IPS-18a (cell line): ENCODE measurements around the gene PREX1.
"Not testable (repeated sequence)": the region's sequence is repeated elsewhere in the genome, so short reads cannot be mapped to it uniquely, and the experiment has no call there.

Source experiments
- H3K27ac ChIP-seq: one replicate; pipeline ENCODE4 v1.5.1; 2013; ENCODE audit warnings: low read length
- H3K27me3 ChIP-seq: one replicate; pipeline ENCODE4 v1.6.1; 2013; ENCODE audit warnings: mild to moderate bottlenecking, low read length; ENCODE audit not compliant: control insufficient read depth, insufficient read depth
- H3K36me3 ChIP-seq: one replicate; pipeline ENCODE4 v1.6.1; 2013; ENCODE audit warnings: low read depth, low read length; ENCODE audit not compliant: control insufficient read depth
- H3K4me1 ChIP-seq: one replicate; pipeline ENCODE4 v1.6.1; 2013; ENCODE audit warnings: low read depth, low read length; ENCODE audit not compliant: control insufficient read depth
- H3K4me3 ChIP-seq: one replicate; pipeline ENCODE4 v1.5.1; 2013; ENCODE audit warnings: low read length
- H3K9ac ChIP-seq: one replicate; pipeline ENCODE4 v1.6.1; 2013; ENCODE audit warnings: mild to moderate bottlenecking, low read length, moderate library complexity
- H3K9me3 ChIP-seq: one replicate; pipeline ENCODE4 v1.6.1; 2013; ENCODE audit warnings: low read depth, low read length; ENCODE audit not compliant: control insufficient read depth

PREX1 gene, protein sequence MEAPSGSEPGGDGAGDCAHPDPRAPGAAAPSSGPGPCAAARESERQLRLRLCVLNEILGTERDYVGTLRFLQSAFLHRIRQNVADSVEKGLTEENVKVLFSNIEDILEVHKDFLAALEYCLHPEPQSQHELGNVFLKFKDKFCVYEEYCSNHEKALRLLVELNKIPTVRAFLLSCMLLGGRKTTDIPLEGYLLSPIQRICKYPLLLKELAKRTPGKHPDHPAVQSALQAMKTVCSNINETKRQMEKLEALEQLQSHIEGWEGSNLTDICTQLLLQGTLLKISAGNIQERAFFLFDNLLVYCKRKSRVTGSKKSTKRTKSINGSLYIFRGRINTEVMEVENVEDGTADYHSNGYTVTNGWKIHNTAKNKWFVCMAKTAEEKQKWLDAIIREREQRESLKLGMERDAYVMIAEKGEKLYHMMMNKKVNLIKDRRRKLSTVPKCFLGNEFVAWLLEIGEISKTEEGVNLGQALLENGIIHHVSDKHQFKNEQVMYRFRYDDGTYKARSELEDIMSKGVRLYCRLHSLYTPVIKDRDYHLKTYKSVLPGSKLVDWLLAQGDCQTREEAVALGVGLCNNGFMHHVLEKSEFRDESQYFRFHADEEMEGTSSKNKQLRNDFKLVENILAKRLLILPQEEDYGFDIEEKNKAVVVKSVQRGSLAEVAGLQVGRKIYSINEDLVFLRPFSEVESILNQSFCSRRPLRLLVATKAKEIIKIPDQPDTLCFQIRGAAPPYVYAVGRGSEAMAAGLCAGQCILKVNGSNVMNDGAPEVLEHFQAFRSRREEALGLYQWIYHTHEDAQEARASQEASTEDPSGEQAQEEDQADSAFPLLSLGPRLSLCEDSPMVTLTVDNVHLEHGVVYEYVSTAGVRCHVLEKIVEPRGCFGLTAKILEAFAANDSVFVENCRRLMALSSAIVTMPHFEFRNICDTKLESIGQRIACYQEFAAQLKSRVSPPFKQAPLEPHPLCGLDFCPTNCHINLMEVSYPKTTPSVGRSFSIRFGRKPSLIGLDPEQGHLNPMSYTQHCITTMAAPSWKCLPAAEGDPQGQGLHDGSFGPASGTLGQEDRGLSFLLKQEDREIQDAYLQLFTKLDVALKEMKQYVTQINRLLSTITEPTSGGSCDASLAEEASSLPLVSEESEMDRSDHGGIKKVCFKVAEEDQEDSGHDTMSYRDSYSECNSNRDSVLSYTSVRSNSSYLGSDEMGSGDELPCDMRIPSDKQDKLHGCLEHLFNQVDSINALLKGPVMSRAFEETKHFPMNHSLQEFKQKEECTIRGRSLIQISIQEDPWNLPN (N-terminal part only)

GRCh38 chr20:48827855-48828733 lies at the start of gene PREX1:
Gene PREX1 (minus strand): TSS chr20:48827999. CDS start chr20:48827860, 139 bp downstream.
- H3K27ac ChIP-seq = no peak within 1 kb of the TSS
- peak within 1 kb of the TSS; percentile 41 for H3K9ac ChIP-seq
- peak within 1 kb of the TSS; percentile 64 for H3K4me3 ChIP-seq
- H3K9me3 ChIP-seq = no peaks in the 10 kb centered on the region
- H3K27me3 ChIP-seq = peaks cover 43% of the 10 kb centered on the region
- no peaks in the 10 kb centered on the region for H3K36me3 ChIP-seq
- peaks cover 14% of the 10 kb centered on the region for H3K4me1 ChIP-seq

DNA sequence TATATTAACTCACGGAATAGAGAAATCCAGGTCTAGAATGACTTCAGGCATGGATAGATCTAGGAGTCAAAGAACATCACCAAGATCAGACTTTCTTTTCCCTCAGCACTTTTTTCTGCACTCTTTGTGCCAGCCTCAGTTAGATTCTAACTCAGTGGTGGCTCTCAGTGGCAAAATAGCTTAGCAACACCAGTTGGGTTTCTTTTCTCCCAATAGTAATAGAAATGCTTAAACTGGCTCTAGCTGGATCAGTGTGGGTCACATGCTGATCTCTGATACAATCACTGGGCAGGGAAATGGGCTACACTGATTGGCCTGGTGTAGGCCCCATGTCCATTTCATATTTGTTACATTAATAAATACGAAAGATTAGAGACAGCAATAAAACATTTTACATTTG lies 49.5 kb upstream of the PREX1 start:
- Histone ChIP-seq H3K4me1 (no peaks in the 10 kb centered on the region), H3K4me3 (no peak overlapping the region), H3K27ac (no peak overlapping the region), H3K36me3 (no peaks in the 10 kb centered on the region), H3K9me3 (no peaks in the 10 kb centered on the region), H3K27me3 (no peaks in the 10 kb centered on the region), H3K9ac (no peak overlapping the region)

GRCh38 chr20:48875914-48876240 lies 48.1 kb upstream of the PREX1 start:
- Histone ChIP-seq H3K4me3 (no peak overlapping the region), H3K4me1 (no peaks in the 10 kb centered on the region), H3K36me3 (no peaks in the 10 kb centered on the region), H3K27ac (no peak overlapping the region), H3K9me3 (no peaks in the 10 kb centered on the region), H3K27me3 (no peaks in the 10 kb centered on the region), H3K9ac (no peak overlapping the region)

DNA sequence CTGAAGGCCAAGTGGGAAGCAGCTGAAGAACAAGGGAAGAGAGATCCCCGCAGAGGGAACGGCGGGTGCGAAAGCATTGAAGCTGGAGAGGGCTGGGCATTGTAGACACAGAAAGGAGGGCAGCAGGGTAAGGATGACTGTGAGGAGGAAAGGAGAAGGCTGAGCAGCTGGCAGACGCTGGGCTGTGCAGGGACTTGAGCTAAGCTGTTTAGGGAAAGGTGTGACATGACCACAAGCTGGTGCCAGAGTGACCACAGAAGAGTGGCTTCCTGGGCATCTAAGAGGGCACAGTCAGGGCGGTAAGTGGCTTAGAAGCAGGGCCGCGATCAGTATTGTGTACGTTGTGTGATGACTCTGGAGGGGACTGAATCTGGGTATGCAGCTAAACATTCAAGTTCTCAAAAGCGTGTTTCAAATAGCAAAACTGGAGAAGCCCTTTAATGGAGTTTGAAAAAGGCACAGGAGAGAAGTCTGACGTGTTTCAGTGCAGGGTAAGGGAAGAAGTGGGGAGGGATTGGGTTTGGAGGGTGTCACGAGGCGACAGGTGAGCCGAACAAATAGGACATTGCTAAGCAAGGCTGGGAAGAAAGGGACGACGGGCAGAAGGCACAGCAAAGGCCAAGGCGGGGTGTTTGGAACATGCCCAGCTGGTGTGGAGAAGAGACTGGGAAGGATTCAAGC lies 47.6 kb upstream of the PREX1 start:
- Histone ChIP-seq H3K4me3 (no peak overlapping the region), H3K9ac (no peak overlapping the region)

GRCh38 chr20:48869442-48869841 lies 41.6 kb upstream of the PREX1 start:
- H3K4me3 ChIP-seq, H3K27me3 ChIP-seq, H3K27ac ChIP-seq, H3K4me1 ChIP-seq, H3K9me3 ChIP-seq, H3K36me3 ChIP-seq, H3K9ac ChIP-seq: not testable (repeated sequence)

More for the DNA sequence above, 47.6 kb upstream of the PREX1 start:
- no peak overlapping the region for H3K27ac ChIP-seq
- H3K36me3 ChIP-seq = no peaks in the 10 kb centered on the region
- no peaks in the 10 kb centered on the region for H3K27me3 ChIP-seq
- H3K9me3 ChIP-seq = no peaks in the 10 kb centered on the region
- no peaks in the 10 kb centered on the region for H3K4me1 ChIP-seq

DNA sequence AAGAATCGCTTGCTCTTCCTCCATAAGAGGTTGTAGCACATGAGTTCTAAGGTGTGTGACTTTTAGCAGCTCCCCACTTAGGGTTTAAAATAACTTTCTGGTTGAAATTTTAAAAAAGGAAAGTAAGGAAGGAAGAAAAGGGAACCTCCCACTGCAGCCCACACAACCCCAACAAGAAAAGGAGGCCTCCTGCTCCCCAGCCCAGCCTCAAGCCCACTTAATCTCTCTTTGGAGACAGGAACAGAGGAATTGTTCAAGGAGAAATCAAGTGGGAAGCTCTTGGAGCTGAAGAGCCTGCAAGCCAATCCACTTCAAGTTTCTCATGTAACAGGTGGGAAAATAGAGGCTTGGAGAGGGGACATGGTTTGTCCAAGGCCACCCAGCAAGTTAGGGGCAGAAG lies 39.1 kb upstream of the PREX1 start:
- Histone ChIP-seq H3K9me3 (no peaks in the 10 kb centered on the region), H3K9ac (no peak overlapping the region), H3K27ac (no peak overlapping the region), H3K27me3 (no peaks in the 10 kb centered on the region), H3K36me3 (no peaks in the 10 kb centered on the region), H3K4me1 (no peaks in the 10 kb centered on the region), H3K4me3 (no peak overlapping the region)

- Histone ChIP-seq H3K4me3 (no peak overlapping the region), H3K9me3 (no peaks in the 10 kb centered on the region), H3K4me1 (no peaks in the 10 kb centered on the region), H3K36me3 (no peaks in the 10 kb centered on the region), H3K9ac (no peak overlapping the region), H3K27ac (no peak overlapping the region), H3K27me3 (no peaks in the 10 kb centered on the region)
Observed at GRCh38 chr20:48864738-48865318, 37.0 kb upstream of the PREX1 start.

GRCh38 chr20:48864254-48864653 lies 36.5 kb upstream of the PREX1 start:
- Histone ChIP-seq H3K4me3 (no peak overlapping the region), H3K36me3 (no peaks in the 10 kb centered on the region), H3K4me1 (no peaks in the 10 kb centered on the region), H3K27me3 (no peaks in the 10 kb centered on the region), H3K27ac (no peak overlapping the region), H3K9me3 (no peaks in the 10 kb centered on the region), H3K9ac (no peak overlapping the region)

GRCh38 chr20:48862279-48862678 lies 34.5 kb upstream of the PREX1 start:
- H3K9ac ChIP-seq = no peak overlapping the region
- no peaks in the 10 kb centered on the region for H3K27me3 ChIP-seq
- no peak overlapping the region for H3K27ac ChIP-seq
- H3K4me3 ChIP-seq = no peak overlapping the region
- no peaks in the 10 kb centered on the region for H3K4me1 ChIP-seq
- H3K36me3 ChIP-seq = no peaks in the 10 kb centered on the region
- H3K9me3 ChIP-seq = no peaks in the 10 kb centered on the region

- no peaks in the 10 kb centered on the region for H3K4me1 ChIP-seq
- no peaks in the 10 kb centered on the region for H3K9me3 ChIP-seq
- H3K27ac ChIP-seq = no peak overlapping the region
- no peak overlapping the region for H3K9ac ChIP-seq
- H3K27me3 ChIP-seq = no peaks in the 10 kb centered on the region
- no peak overlapping the region for H3K4me3 ChIP-seq
- no peaks in the 10 kb centered on the region for H3K36me3 ChIP-seq
Observed at GRCh38 chr20:48861444-48861843, 33.6 kb upstream of the PREX1 start.
